ENCODE data around the gene DBP.
"Not testable (repeated sequence)": the region's sequence is repeated elsewhere in the genome, so short reads cannot be mapped to it uniquely, and the experiment has no call there.

The DBP gene

GRCh38 chr19:48636859-48637448, at the start of gene DBP:
TSS of gene DBP (minus strand) at chr19:48637379. CDS start at chr19:48636994, 385 bp downstream.
- Histone ChIP-seq H3K36me3 (ENCODE audit: control insufficient read depth in 2 of 2, insufficient read depth in 2 of 2, low read length in 2 of 2) (peaks cover 3 to 8% of the 10 kb centered on the region in 2 donors), H3K4me3 (ENCODE audit: low read length in 2 of 2) (peak within 1 kb of the TSS; percentile 86 to 89), H3K27me3 (ENCODE audit: control insufficient read depth in 2 of 2, insufficient read depth in 2 of 2, low read length in 2 of 2) (no peaks in the 10 kb centered on the region), H3K4me1 (ENCODE audit: control insufficient read depth in 2 of 2, insufficient read depth in 2 of 2, low read length in 2 of 2) (peaks cover 36 to 38% of the 10 kb centered on the region in 2 donors), H3K9ac (ENCODE audit: low read depth in 1 of 2, low read length in 2 of 2) (peak within 1 kb of the TSS; percentile 87), H3K27ac (ENCODE audit: low read depth in 2 of 2, low read length in 2 of 2) (peak within 1 kb of the TSS; percentile 97 to 98), H3K9me3 (ENCODE audit: control insufficient read depth in 2 of 2, low read length in 2 of 2) (no peaks in the 10 kb centered on the region)

GRCh38 chr19:48686637-48687036, 49.5 kb upstream of the DBP start:
- H3K4me1 ChIP-seq (ENCODE audit: control insufficient read depth in 2 of 2, insufficient read depth in 2 of 2, low read length in 2 of 2); H3K9ac ChIP-seq (ENCODE audit: low read depth in 1 of 2, low read length in 2 of 2); H3K4me3 ChIP-seq (ENCODE audit: low read length in 2 of 2); H3K36me3 ChIP-seq (ENCODE audit: control insufficient read depth in 2 of 2, insufficient read depth in 2 of 2, low read length in 2 of 2); H3K27me3 ChIP-seq (ENCODE audit: control insufficient read depth in 2 of 2, insufficient read depth in 2 of 2, low read length in 2 of 2); H3K9me3 ChIP-seq (ENCODE audit: control insufficient read depth in 2 of 2, low read length in 2 of 2); H3K27ac ChIP-seq (ENCODE audit: low read depth in 2 of 2, low read length in 2 of 2): not testable (repeated sequence)

- Histone ChIP-seq H3K27me3 (ENCODE audit: control insufficient read depth in 2 of 2, insufficient read depth in 2 of 2, low read length in 2 of 2) (no peaks in the 10 kb centered on the region), H3K4me1 (ENCODE audit: control insufficient read depth in 2 of 2, insufficient read depth in 2 of 2, low read length in 2 of 2) (peaks cover 3 to 7% of the 10 kb centered on the region in 2 donors), H3K4me3 (ENCODE audit: low read length in 2 of 2) (no peak overlapping the region), H3K36me3 (ENCODE audit: control insufficient read depth in 2 of 2, insufficient read depth in 2 of 2, low read length in 2 of 2) (no peaks in the 10 kb centered on the region), H3K9me3 (ENCODE audit: control insufficient read depth in 2 of 2, low read length in 2 of 2) (no peaks in the 10 kb centered on the region), H3K27ac (ENCODE audit: low read depth in 2 of 2, low read length in 2 of 2) (no peak overlapping the region), H3K9ac (ENCODE audit: low read depth in 1 of 2, low read length in 2 of 2) (no peak overlapping the region)
Observed at GRCh38 chr19:48686088-48686487, 48.9 kb upstream of the DBP start.

GRCh38 chr19:48685583-48685982, 48.4 kb upstream of the DBP start:
- no peaks in the 10 kb centered on the region for H3K9me3 ChIP-seq (ENCODE audit: control insufficient read depth in 2 of 2, low read length in 2 of 2)
- H3K27me3 ChIP-seq (ENCODE audit: control insufficient read depth in 2 of 2, insufficient read depth in 2 of 2, low read length in 2 of 2) = no peaks in the 10 kb centered on the region
- H3K4me1 ChIP-seq (ENCODE audit: control insufficient read depth in 2 of 2, insufficient read depth in 2 of 2, low read length in 2 of 2) = peaks cover 3 to 7% of the 10 kb centered on the region in 2 donors
- H3K36me3 ChIP-seq (ENCODE audit: control insufficient read depth in 2 of 2, insufficient read depth in 2 of 2, low read length in 2 of 2) = no peaks in the 10 kb centered on the region
- no peak overlapping the region for H3K27ac ChIP-seq (ENCODE audit: low read depth in 2 of 2, low read length in 2 of 2)
- no peak overlapping the region for H3K9ac ChIP-seq (ENCODE audit: low read depth in 1 of 2, low read length in 2 of 2)
- H3K4me3 ChIP-seq (ENCODE audit: low read length in 2 of 2) = no peak overlapping the region

DNA sequence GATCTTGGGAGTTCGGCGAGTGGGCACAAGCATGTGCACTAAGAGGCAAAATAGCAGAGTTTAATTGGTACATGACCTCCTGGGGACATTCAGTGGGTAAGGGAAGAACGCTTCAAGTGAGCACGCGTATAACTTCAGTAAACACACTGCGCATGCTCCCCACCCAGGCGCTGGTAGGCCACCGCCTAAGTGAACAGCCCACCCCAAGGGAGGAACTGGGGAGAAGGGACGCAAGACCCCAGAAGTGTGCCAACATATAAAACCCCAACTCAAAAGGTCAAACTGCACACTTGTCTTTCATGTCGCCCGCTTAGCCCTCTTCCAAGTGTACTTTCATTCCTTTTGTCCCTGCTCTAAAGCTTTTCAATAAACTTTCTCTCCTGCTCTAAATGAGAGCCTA, 46.2 kb upstream of the DBP start:
- no peaks in the 10 kb centered on the region for H3K9me3 ChIP-seq (ENCODE audit: control insufficient read depth in 2 of 2, low read length in 2 of 2)
- no peaks in the 10 kb centered on the region for H3K36me3 ChIP-seq (ENCODE audit: control insufficient read depth in 2 of 2, insufficient read depth in 2 of 2, low read length in 2 of 2)
- H3K27me3 ChIP-seq (ENCODE audit: control insufficient read depth in 2 of 2, insufficient read depth in 2 of 2, low read length in 2 of 2) = no peaks in the 10 kb centered on the region
- H3K4me1 ChIP-seq (ENCODE audit: control insufficient read depth in 2 of 2, insufficient read depth in 2 of 2, low read length in 2 of 2) = peaks cover 4 to 10% of the 10 kb centered on the region in 2 donors
- H3K9ac ChIP-seq (ENCODE audit: low read depth in 1 of 2, low read length in 2 of 2) = no peak overlapping the region
- H3K4me3 ChIP-seq (ENCODE audit: low read length in 2 of 2) = peak overlapping the region in 1 of 2 donors; percentile 2
- H3K27ac ChIP-seq (ENCODE audit: low read depth in 2 of 2, low read length in 2 of 2) = no peak overlapping the region

DNA sequence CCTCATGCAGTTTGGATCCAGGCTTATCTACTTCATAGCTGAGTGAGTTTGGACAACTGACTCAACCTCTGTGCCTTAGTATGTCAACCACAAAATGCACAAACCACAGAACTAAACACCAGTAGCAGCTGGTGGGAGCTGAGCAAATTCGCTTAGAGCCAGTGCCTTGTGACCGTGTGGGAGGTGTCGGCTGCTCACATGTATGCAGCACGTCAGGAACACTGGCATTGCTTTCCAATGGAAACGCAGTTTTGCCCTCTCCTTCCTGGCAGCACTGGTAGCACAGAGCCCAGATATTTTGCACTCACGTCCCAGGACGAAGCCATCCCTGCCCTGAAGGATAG, 43.9 kb upstream of the DBP start:
- H3K9ac ChIP-seq (ENCODE audit: low read depth in 1 of 2, low read length in 2 of 2) = no peak overlapping the region
- peak overlapping the region; percentile 1 to 24 for H3K27ac ChIP-seq (ENCODE audit: low read depth in 2 of 2, low read length in 2 of 2)
- H3K9me3 ChIP-seq (ENCODE audit: control insufficient read depth in 2 of 2, low read length in 2 of 2) = no peaks in the 10 kb centered on the region
- no peak overlapping the region for H3K4me3 ChIP-seq (ENCODE audit: low read length in 2 of 2)
- H3K36me3 ChIP-seq (ENCODE audit: control insufficient read depth in 2 of 2, insufficient read depth in 2 of 2, low read length in 2 of 2) = no peaks in the 10 kb centered on the region
- no peaks in the 10 kb centered on the region for H3K27me3 ChIP-seq (ENCODE audit: control insufficient read depth in 2 of 2, insufficient read depth in 2 of 2, low read length in 2 of 2)
- peaks cover 12 to 27% of the 10 kb centered on the region in 2 donors for H3K4me1 ChIP-seq (ENCODE audit: control insufficient read depth in 2 of 2, insufficient read depth in 2 of 2, low read length in 2 of 2)

- H3K9ac ChIP-seq (ENCODE audit: low read depth in 1 of 2, low read length in 2 of 2) = no peak overlapping the region
- H3K4me1 ChIP-seq (ENCODE audit: control insufficient read depth in 2 of 2, insufficient read depth in 2 of 2, low read length in 2 of 2) = peaks cover 12 to 29% of the 10 kb centered on the region in 2 donors
- H3K9me3 ChIP-seq (ENCODE audit: control insufficient read depth in 2 of 2, low read length in 2 of 2) = no peaks in the 10 kb centered on the region
- H3K27ac ChIP-seq (ENCODE audit: low read depth in 2 of 2, low read length in 2 of 2) = peak overlapping the region in 1 of 2 donors; percentile 24
- no peaks in the 10 kb centered on the region for H3K36me3 ChIP-seq (ENCODE audit: control insufficient read depth in 2 of 2, insufficient read depth in 2 of 2, low read length in 2 of 2)
- no peak overlapping the region for H3K4me3 ChIP-seq (ENCODE audit: low read length in 2 of 2)
- no peaks in the 10 kb centered on the region for H3K27me3 ChIP-seq (ENCODE audit: control insufficient read depth in 2 of 2, insufficient read depth in 2 of 2, low read length in 2 of 2)
Observed at GRCh38 chr19:48680436-48681126, 43.4 kb upstream of the DBP start.

GRCh38 chr19:48680006-48680405, 42.8 kb upstream of the DBP start:
- H3K4me1 ChIP-seq (ENCODE audit: control insufficient read depth in 2 of 2, insufficient read depth in 2 of 2, low read length in 2 of 2) = peaks cover 12 to 29% of the 10 kb centered on the region in 2 donors
- H3K9ac ChIP-seq (ENCODE audit: low read depth in 1 of 2, low read length in 2 of 2); H3K4me3 ChIP-seq (ENCODE audit: low read length in 2 of 2); H3K27me3 ChIP-seq (ENCODE audit: control insufficient read depth in 2 of 2, insufficient read depth in 2 of 2, low read length in 2 of 2); H3K9me3 ChIP-seq (ENCODE audit: control insufficient read depth in 2 of 2, low read length in 2 of 2); H3K36me3 ChIP-seq (ENCODE audit: control insufficient read depth in 2 of 2, insufficient read depth in 2 of 2, low read length in 2 of 2); H3K27ac ChIP-seq (ENCODE audit: low read depth in 2 of 2, low read length in 2 of 2): not testable (repeated sequence)

DNA sequence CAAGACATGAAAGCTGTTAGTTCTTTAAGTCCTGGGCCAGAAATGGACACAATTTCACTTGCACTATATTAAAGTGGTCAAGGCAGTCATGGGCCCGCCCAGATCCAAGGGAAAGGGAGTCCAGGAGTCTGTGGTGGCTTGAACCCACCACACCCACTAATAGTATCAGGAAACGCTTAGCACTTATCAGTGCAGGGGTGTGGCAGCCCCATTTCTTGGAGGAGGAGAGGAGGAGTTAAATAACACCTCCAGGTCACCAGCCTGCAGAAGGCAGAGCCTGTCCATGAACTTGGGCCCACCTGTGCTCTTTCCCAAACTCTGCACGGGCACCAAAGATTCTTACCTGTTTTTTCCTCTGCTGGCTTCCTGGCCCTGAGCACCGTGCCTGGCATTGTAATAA, 41.0 kb upstream of the DBP start:
- peak overlapping the region; percentile 58 to 70 for H3K27ac ChIP-seq (ENCODE audit: low read depth in 2 of 2, low read length in 2 of 2)
- H3K9me3 ChIP-seq (ENCODE audit: control insufficient read depth in 2 of 2, low read length in 2 of 2) = no peaks in the 10 kb centered on the region

DNA sequence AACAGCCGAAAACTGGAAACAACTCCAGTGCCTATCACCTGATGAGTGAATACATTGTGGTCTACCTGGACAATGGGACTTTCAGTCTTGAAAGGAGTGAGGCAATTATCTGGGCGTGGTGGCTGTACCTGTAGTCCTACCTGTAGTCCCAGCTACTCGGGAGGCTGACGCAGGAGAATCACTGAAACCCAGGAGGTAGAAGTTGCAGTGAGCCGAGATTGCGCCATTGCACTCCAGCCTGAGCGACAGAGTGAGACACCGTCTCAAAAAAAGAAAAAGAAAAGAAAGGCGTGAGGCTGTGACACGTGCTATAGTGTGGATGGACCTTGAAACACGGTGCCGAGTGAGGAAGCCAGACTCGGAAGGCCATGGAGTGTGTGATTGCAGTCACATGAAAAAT, 39.7 kb upstream of the DBP start:
- H3K9me3 ChIP-seq (ENCODE audit: control insufficient read depth in 2 of 2, low read length in 2 of 2) = no peaks in the 10 kb centered on the region
- peaks cover 9 to 25% of the 10 kb centered on the region in 2 donors for H3K4me1 ChIP-seq (ENCODE audit: control insufficient read depth in 2 of 2, insufficient read depth in 2 of 2, low read length in 2 of 2)
- no peak overlapping the region for H3K4me3 ChIP-seq (ENCODE audit: low read length in 2 of 2)
- H3K9ac ChIP-seq (ENCODE audit: low read depth in 1 of 2, low read length in 2 of 2) = peak overlapping the region in 1 of 2 donors; percentile 58
- H3K27ac ChIP-seq (ENCODE audit: low read depth in 2 of 2, low read length in 2 of 2) = peak overlapping the region; percentile 32 to 70
- no peaks in the 10 kb centered on the region for H3K36me3 ChIP-seq (ENCODE audit: control insufficient read depth in 2 of 2, insufficient read depth in 2 of 2, low read length in 2 of 2)
- H3K27me3 ChIP-seq (ENCODE audit: control insufficient read depth in 2 of 2, insufficient read depth in 2 of 2, low read length in 2 of 2) = no peaks in the 10 kb centered on the region

More for the DNA sequence above, 41.0 kb upstream of the DBP start:
- Histone ChIP-seq H3K9ac (ENCODE audit: low read depth in 1 of 2, low read length in 2 of 2) (peak overlapping the region in 1 of 2 donors; percentile 51), H3K27me3 (ENCODE audit: control insufficient read depth in 2 of 2, insufficient read depth in 2 of 2, low read length in 2 of 2) (no peaks in the 10 kb centered on the region), H3K36me3 (ENCODE audit: control insufficient read depth in 2 of 2, insufficient read depth in 2 of 2, low read length in 2 of 2) (no peaks in the 10 kb centered on the region), H3K4me1 (ENCODE audit: control insufficient read depth in 2 of 2, insufficient read depth in 2 of 2, low read length in 2 of 2) (peaks cover 9 to 25% of the 10 kb centered on the region in 2 donors), H3K4me3 (ENCODE audit: low read length in 2 of 2) (no peak overlapping the region)

All from mucosa of rectum (tissue), 2 donors.